GM12874 (cell line): ENCODE results near the gene JSRP1.

Experiments used
- TF ChIP-seq, protein P1 (sequence below): IDR thresholded peaks from 2 replicates; pipeline ENCODE4 v1.5.1; 2011; ENCODE audit warnings: low read depth, mild to moderate bottlenecking, control low read depth, low read length, moderate library complexity; ENCODE audit not compliant: insufficient read depth

JSRP1 gene

DNA sequence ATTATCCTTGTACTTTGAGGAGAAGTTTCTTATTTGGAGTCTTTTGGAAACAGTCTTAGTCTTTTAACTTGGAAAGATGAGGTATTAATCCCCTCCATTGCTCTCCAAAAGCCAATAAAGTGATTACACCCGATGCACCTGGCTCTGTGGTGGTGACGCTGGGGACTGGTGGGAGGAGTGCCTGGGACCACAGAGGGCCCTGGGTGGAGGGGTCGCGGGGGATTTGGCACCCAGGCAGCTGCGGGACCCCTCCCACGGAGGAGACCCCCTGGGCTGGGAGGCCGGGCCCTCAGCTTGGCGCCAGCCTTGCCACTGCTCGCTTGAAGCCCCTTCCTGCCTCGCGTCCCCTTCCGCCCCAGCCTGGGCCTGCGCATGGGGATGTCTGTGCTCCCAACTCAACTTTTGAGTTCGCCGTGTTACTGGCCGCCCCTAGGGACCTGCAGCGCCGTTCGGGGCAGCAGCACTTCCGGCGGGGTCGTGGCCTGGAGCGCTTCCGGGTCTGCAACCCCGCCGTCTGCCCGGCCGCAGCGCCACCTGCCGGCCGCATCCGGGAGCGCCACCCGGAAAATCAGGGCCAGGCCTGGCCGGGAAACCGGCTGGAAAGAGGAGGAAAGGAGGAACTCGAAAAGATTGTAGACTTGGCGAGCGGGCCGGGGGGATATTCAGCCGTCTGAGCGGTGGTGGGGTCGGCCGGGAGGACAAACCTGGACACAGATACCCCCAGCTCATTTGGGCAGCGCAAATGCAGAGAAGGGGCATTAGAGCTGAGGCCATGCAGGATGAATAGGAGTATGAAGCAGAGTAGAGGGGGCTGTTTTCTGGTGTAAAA lies 17.4 kb upstream of the JSRP1 start:
- TF ChIP-seq, protein P1, sequence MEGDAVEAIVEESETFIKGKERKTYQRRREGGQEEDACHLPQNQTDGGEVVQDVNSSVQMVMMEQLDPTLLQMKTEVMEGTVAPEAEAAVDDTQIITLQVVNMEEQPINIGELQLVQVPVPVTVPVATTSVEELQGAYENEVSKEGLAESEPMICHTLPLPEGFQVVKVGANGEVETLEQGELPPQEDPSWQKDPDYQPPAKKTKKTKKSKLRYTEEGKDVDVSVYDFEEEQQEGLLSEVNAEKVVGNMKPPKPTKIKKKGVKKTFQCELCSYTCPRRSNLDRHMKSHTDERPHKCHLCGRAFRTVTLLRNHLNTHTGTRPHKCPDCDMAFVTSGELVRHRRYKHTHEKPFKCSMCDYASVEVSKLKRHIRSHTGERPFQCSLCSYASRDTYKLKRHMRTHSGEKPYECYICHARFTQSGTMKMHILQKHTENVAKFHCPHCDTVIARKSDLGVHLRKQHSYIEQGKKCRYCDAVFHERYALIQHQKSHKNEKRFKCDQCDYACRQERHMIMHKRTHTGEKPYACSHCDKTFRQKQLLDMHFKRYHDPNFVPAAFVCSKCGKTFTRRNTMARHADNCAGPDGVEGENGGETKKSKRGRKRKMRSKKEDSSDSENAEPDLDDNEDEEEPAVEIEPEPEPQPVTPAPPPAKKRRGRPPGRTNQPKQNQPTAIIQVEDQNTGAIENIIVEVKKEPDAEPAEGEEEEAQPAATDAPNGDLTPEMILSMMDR: peak; percentile 96

DNA sequence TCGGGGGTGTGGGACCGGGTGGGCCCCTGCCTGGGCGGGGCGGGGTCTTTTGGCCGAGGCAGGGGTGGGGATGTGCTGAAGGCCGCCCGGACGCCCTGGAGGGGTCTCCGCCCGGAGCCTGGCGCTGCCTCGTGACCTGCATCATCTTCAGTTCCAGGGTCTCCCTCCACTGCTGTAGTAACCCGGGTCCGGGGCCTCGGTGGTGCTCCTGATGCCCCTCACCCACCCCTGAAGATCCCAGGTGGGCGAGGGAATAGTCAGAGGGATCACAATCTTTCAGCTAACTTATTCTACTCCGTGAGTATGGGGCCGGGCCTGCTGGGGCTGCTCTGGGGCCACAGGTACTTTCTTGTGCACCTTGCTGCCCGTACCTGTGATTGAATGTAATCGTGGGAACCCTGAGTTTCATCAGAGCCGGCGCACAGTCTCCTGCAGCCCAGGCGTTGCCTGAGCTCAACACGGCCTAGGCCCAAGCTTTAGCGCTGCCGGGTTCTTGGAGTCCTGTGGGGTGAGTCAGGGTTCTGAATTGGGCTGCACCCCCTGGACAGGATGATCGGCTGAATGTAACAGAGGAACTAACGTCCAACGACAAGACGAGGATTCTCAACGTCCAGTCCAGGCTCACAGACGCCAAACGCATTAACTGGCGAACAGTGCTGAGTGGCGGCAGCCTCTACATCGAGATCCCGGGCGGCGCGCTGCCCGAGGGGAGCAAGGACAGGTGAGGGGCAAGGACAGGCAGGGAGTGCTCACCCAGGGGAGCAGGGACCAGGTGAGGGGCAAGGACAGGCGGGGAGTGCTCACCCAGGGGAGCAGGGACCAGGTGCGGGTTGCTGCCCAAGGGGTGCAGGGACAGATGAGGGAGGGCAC lies 15.3 kb upstream of the JSRP1 start:
- TF ChIP-seq, protein P1: no peak

DNA sequence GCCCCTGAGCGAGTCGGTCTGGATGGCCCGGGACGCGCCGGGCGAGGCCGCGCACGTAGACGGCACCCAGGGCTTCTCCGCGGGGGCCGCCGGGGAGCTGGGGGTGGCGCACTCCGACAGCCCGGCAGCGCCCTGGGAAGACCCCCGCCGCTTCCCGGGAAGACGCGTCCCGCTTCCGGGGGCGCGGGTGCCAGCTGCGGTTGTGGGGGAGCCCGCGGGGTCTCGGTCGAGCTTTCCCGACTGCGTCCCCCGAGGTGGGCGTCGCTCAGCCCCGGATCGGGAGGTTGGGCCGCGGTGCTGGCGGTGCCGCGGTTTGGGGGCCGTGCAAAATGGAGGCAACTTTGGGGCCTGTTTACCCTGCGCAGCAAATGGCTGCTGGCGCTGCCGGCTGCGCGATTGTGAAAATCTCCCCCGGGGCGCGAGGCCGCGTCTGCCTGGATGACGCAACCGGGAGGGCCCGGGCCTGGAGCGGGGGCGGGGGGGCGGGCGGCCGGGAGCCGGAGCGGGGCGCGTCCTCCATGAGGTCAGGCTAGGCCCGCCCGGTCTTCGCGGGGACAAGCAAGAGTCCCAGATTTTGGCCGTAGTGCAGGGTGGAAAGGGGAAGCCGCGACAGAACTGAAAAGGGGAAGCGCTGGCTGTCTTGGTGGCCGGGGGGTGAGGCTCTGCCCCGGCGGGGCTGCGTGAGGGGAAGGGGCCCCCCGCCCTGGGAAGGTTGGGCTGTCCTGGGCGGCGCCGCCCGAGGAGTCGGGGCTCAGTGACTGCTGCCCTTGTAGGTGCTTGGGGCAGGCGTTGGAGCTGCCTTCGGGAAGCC lies 14.4 kb upstream of the JSRP1 start:
- TF ChIP-seq, protein P1: no peak

DNA sequence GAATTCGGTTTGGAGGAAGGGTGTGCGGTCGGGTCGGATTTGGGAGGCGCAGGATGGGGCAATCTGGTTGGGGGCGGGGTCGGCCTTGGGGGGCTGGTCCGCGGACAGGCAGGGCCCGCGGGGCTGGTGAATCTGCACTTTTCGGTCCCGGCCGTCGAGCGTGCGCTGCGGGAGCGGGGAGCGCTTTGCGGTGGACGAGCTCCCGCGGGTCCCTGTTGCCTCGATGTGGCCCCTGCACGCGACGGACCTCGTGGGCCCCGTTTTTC lies 13.9 kb upstream of the JSRP1 start:
- TF ChIP-seq, protein P1: no peak

DNA sequence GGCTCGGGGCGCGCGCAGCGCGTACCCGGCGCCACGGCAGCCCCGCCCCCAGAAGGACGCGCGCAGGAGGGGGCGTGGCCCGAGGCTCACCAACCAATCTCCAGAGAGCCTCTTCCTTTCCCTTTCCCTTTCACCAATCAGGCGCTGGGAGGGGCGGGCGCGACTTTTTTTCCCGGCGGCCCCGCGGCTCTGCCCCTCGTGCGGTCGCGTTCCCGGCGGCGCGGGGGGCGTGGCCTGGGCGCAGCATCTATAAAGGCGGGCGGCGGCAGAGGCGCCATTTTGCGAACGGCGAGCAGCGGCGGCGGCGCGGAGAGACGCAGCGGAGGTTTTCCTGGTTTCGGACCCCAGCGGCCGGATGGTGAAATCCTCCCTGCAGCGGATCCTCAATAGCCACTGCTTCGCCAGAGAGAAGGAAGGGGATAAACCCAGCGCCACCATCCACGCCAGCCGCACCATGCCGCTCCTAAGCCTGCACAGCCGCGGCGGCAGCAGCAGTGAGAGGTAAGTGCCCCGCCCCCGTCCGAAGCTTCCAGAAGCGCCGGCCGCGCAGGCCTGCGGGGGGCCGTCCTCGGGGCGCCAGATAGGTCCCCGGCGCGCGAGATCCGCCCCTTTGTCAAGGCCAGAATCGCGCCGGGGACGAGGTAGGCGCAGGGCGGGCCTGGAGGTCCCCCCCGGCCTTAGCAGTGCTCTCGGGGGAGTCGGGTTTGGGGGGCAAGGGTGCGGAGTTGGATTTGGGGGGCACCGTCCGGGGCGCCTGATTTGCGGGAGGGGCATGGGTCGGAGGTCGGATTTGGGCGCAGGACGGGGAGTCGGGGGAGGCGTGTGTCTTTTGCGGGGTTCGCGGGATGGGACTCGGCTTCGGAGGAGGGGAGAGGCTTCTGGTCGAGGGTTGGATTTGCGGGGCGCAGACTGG lies 13.3 kb upstream of the JSRP1 start:
- TF ChIP-seq, protein P1: 0 out of 2 replicates have a peak, but pooled peaks have one; percentile 9

DNA sequence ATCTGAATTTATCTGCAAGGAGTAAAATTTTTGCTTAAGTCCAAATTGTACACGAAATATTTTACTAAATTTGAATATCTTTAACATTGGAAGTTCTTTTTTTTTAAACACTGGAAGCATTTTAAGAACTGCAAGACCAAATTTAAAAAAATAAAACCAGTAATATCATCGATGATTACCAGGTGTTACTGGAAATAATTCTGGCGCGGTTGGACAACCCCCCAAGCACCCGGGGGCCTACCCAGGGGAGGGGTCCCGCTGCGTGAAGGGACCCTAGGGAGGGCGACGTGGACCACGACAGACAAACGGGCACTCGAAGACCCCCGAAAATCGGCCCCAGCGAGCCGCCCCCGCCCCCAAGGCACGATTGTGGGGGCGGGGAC lies 12.6 kb upstream of the JSRP1 start:
- TF ChIP-seq, protein P1: no peak

DNA sequence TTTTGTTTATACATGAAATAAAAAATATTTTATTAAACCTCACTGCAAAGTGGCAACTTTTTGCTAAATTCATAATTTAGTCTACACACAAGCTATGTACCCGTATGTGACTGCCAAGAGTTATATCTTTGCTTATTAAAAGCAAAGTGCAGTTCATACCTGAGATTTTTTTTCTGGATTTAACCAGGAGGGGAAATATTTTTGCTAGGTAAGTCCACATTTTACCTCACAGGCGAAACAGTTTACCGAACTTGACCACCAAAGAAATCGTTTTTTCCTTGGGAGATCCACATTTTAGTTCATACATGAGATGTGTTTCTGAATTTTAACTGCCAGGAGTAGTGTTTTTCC lies 12.2 kb upstream of the JSRP1 start:
- TF ChIP-seq, protein P1: no peak
